Progenitor cell of endocrine pancreas (in vitro differentiated cells): ENCODE measurements around the gene LINS1. TPM values are rescaled to one million over a fixed set of nuclear protein-coding genes. Genes with fewer than 3 reads are reported as not detected.

Experiments used
- DNase-seq: peaks from one replicate; pipeline ENCODE4 v3.0.0; 2021; ENCODE audit warnings: low spot score; ENCODE audit not compliant: unreplicated experiment
- H3K27ac Mint-ChIP-seq: 2 replicates; pipeline ENCODE4 v1.8.0; 2021; ENCODE audit warnings: mild to moderate bottlenecking, moderate library complexity, mixed read lengths
- H3K27me3 Mint-ChIP-seq: 2 replicates; pipeline ENCODE4 v1.8.0; 2021; ENCODE audit warnings: mixed read lengths
- H3K36me3 Mint-ChIP-seq: 2 replicates; pipeline ENCODE4 v1.8.0; 2022; ENCODE audit warnings: mixed read lengths; ENCODE audit not compliant: insufficient read depth
- H3K4me1 Mint-ChIP-seq: 2 replicates; pipeline ENCODE4 v1.8.0; 2021; ENCODE audit warnings: low read depth, mixed read lengths
- H3K4me3 Mint-ChIP-seq: 2 replicates; pipeline ENCODE4 v1.8.0; 2021; ENCODE audit warnings: low read depth, mild to moderate bottlenecking, moderate library complexity, mixed read lengths
- H3K9me3 Mint-ChIP-seq: 2 replicates; pipeline ENCODE4 v1.8.0; 2021; ENCODE audit warnings: low read depth, mixed read lengths
- CTCF ChIP-seq: fragments of 200-600 bp; sonication (generic); IDR thresholded peaks from one replicate; pipeline ENCODE4 v1.5.0; 2021; ENCODE audit warnings: antibody characterized with exemption, mild to moderate bottlenecking; ENCODE audit not compliant: unreplicated experiment
- total RNA-seq: library from RNA; stranded (reverse); gene quantifications from 2 replicates; pipeline ENCODE4 v1.2.1, GENCODE V29; 2021

The LINS1 gene
- total RNA-seq, 1 donor from 2014 or later: 17.7 TPM

DNA sequence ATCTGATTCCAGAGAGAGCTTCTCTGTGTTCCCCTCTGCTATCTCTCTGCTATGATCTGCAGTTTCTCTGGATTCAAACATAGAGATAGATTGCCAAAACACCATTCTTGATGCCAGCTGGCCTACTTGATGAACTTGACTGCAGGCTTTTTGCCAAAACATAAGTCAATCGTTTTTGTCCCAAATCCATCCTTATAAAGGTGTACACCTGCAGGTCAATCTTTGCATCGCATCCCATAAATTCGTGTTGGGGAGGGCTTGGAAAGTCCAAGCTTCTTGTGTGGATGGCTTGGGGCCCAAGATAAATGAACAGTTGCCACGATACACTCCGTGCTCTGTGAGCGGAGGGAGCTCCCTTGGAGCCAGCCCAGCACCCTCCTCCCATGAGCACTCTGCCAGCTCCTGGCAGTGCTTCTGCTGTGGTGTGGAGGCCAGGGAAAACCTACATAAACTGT lies 75.9 kb downstream of the LINS1 start:
- Mint-ChIP-seq H3K4me3 (no peak overlapping the region), H3K36me3 (no peaks in the 10 kb centered on the region), H3K4me1 (no peaks in the 10 kb centered on the region), H3K9me3 (no peaks in the 10 kb centered on the region), H3K27ac (no peak overlapping the region), H3K27me3 (peaks cover 10% of the 10 kb centered on the region)
- TF ChIP-seq CTCF: no peak
- no peak for DNase-seq

GRCh38 chr15:100525436-100525835 lies 76.5 kb downstream of the LINS1 start:
- H3K27ac Mint-ChIP-seq: no peak overlapping the region
- H3K4me1 Mint-ChIP-seq: no peaks in the 10 kb centered on the region
- no peak overlapping the region for H3K4me3 Mint-ChIP-seq
- TF ChIP-seq CTCF: no peak
- H3K27me3 Mint-ChIP-seq: peaks cover 9% of the 10 kb centered on the region
- no peaks in the 10 kb centered on the region for H3K9me3 Mint-ChIP-seq
- H3K36me3 Mint-ChIP-seq: no peaks in the 10 kb centered on the region
- no peak for DNase-seq

DNA sequence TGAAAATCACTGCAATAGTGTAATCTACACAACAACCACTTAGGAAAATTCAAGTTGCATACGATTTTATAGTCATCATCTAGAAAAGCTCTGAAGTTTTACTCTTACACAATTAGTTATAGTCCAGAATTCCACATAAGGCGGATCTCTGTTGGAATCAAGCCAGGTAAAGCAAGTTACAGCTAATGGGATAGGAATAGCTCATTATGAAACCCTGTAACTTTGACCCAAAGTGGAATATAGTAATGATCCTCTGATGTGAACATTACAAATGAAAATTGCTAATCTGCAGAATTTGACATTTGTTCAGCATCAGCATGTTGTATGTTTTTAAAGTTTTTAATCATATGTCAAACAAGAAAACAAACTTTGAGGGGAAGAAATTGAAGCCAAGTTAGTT lies 77.7 kb downstream of the LINS1 start:
- Mint-ChIP-seq H3K9me3 (no peaks in the 10 kb centered on the region), H3K27me3 (peaks cover 3% of the 10 kb centered on the region), H3K4me1 (no peaks in the 10 kb centered on the region), H3K27ac (no peak overlapping the region), H3K4me3 (no peak overlapping the region), H3K36me3 (no peaks in the 10 kb centered on the region)
- no peak for DNase-seq
- TF ChIP-seq CTCF: no peak

DNA sequence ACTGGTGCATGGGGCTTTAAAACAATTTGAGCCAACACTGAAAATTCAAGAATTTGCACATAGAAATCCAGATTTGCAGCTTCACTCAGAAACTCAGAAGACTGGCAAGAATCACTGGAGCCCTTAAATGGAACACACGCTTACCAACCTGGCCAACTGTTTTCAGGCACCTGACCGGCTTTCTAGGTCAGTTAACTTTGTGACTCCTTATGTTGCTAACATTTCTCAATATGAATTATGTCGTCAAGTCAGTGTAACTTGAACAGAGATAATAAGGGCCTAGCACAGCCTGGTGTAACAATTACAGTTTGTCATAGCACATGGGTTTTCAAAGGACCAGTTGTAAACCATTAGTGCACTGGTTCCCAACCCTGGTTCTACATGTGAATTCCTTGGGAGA lies 80.1 kb downstream of the LINS1 start:
- DNase-seq: no peak
- H3K27me3 Mint-ChIP-seq: no peaks in the 10 kb centered on the region
- H3K9me3 Mint-ChIP-seq: no peaks in the 10 kb centered on the region
- no peak overlapping the region for H3K4me3 Mint-ChIP-seq
- H3K27ac Mint-ChIP-seq: no peak overlapping the region
- H3K4me1 Mint-ChIP-seq: no peaks in the 10 kb centered on the region
- H3K36me3 Mint-ChIP-seq: no peaks in the 10 kb centered on the region
- no peak for TF ChIP-seq CTCF

DNA sequence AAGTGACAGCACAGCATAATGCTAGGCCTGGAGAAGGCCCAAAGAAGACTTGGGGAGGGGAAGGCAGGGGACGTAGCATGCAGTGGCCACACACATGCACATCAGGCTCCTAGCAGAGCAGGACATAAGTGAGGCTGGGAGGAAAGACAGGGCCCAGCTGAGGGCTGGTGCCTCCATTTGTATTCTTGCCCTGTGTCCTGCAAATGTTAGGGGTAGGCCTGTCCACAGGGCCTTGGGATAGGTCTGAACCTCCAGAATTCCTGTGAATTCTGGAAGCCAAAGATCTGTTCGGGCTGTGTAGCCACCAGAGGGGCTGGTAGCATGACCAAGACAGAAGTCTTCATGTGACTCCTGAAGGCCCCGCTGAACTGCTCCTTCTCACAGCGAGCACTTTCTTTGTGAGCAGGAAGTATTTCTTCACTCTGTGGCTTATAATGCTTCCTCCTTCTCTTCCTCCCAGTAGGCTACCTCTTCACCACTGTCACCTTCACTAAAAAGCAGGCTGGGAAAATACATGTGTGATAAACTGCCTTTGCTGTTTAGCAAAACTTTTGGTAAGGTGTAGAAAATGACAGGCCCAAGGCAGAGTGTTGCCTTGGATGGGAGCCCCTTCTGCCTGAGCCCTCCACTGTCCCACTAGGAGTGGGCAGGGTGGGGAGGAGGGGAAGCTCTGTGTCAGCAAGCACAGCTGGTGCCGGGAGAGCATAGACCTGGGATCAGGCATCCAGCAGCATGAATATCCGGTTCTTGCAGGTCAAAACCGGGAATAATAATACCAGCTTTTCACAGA lies 81.7 kb downstream of the LINS1 start:
- Mint-ChIP-seq H3K27ac (no peak overlapping the region), H3K27me3 (no peaks in the 10 kb centered on the region)

More for the DNA sequence above, 81.7 kb downstream of the LINS1 start:
- no peak for TF ChIP-seq CTCF
- Mint-ChIP-seq H3K9me3 (no peaks in the 10 kb centered on the region), H3K36me3 (no peaks in the 10 kb centered on the region), H3K4me3 (no peak overlapping the region), H3K4me1 (no peaks in the 10 kb centered on the region)
- DNase-seq: no peak
